Smooth muscle cell (in vitro differentiated cells): ENCODE data around the gene HEPHL1. TPM values are rescaled to one million over a fixed set of nuclear protein-coding genes. Genes with fewer than 3 reads are reported as not detected.

Source experiments
- DNase-seq: peaks from one replicate; lab custom pipeline; 2025; ENCODE audit not compliant: unreplicated experiment; lab: John Stamatoyannopoulos, UW
- H2AFZ ChIP-seq: fragments of 200-600 bp; sonication (generic); 2 replicates; pipeline ENCODE4 v1.6.0; 2016; ENCODE audit warnings: antibody characterized with exemption, low read depth, mild to moderate bottlenecking
- H3F3A ChIP-seq: fragments of 200-600 bp; sonication (generic); 2 replicates; pipeline ENCODE4 v1.6.0; 2017; ENCODE audit warnings: antibody characterized with exemption, low read depth
- H3K27ac ChIP-seq: fragments of 200-600 bp; sonication (generic); 2 replicates; pipeline ENCODE4 v1.5.1; 2016; ENCODE audit warnings: low read depth, mild to moderate bottlenecking
- H3K27me3 ChIP-seq: fragments of 200-600 bp; sonication (generic); 2 replicates; pipeline ENCODE4 v1.6.1; 2016; ENCODE audit warnings: low read depth, mild to moderate bottlenecking
- H3K36me3 ChIP-seq: fragments of 200-600 bp; sonication (generic); 2 replicates; pipeline ENCODE4 v1.5.1; 2016; ENCODE audit warnings: low read depth
- H3K4me1 ChIP-seq: fragments of 200-600 bp; sonication (generic); 2 replicates; pipeline ENCODE4 v1.5.1; 2016; ENCODE audit warnings: low read depth
- H3K4me2 ChIP-seq: fragments of 200-600 bp; sonication (generic); 2 replicates; pipeline ENCODE4 v1.6.0; 2016; ENCODE audit warnings: mild to moderate bottlenecking
- H3K4me3 ChIP-seq: fragments of 200-600 bp; sonication (generic); 2 replicates; pipeline ENCODE4 v1.5.1; 2016; ENCODE audit warnings: mild to moderate bottlenecking
- H3K79me2 ChIP-seq: fragments of 200-600 bp; sonication (generic); 2 replicates; pipeline ENCODE4 v1.6.0; 2016; ENCODE audit warnings: low read depth, mild to moderate bottlenecking
- H3K9ac ChIP-seq: fragments of 200-600 bp; sonication (generic); 2 replicates; pipeline ENCODE4 v1.6.0; 2016; ENCODE audit warnings: low read depth
- H3K9me3 ChIP-seq: fragments of 200-600 bp; sonication (generic); replicated peaks from 2 replicates; pipeline ENCODE4 v1.5.1; 2016; ENCODE audit warnings: low read depth
- H4K20me1 ChIP-seq: fragments of 200-600 bp; sonication (generic); 2 replicates; pipeline ENCODE4 v1.6.0; 2016; ENCODE audit warnings: low read depth
- CTCF ChIP-seq: fragments of 200-600 bp; sonication (generic); IDR thresholded peaks from 2 replicates; pipeline ENCODE4 v1.5.1; 2017; ENCODE audit warnings: borderline replicate concordance, mild to moderate bottlenecking, antibody characterized with exemption; ENCODE audit not compliant: insufficient read depth, poor library complexity, severe bottlenecking
- WGBS: methylation state at CpG from one replicate; pipeline ENCODE4 v1.1.7; 2016; ENCODE audit warnings: low lambda C conversion rate; 5-methylcytosine and 5-hydroxymethylcytosine counted together
- polyA plus RNA-seq: library from polyadenylated mRNA; unstranded; fragments of >200 nt; fragmentation: Nextera tagmentation; extraction: Ambion mirVana; gene quantifications from 2 replicates; pipeline ENCODE4 v1.2.1, GENCODE V29; 2016
- total RNA-seq: library from RNA; depleted of rRNA; stranded (reverse); fragments of >200 nt; gene quantifications from 2 replicates; pipeline ENCODE4 v1.2.3, GENCODE V29; 2014

HEPHL1 gene
- total and polyA plus RNA-seq, 2 experiments from 2014 or later, result 0.13 to 0.21 TPM

- Histone ChIP-seq H3K4me3 (peak overlapping the region; percentile 37), H3K36me3 (no peaks in the 10 kb centered on the region)
Measured at GRCh38 chr11:94134651-94135512, 113.7 kb downstream of the HEPHL1 start.

GRCh38 chr11:94139416-94139815 lies 118.3 kb downstream of the HEPHL1 start:
- H4K20me1 ChIP-seq, result peaks cover 50% of the 10 kb centered on the region
- H3K27me3 ChIP-seq, result no peaks in the 10 kb centered on the region
- no peak overlapping the region for H3K4me3 ChIP-seq
- peak overlapping the region; percentile 100 for H3K27ac ChIP-seq
- H3K79me2 ChIP-seq, result peaks cover 78% of the 10 kb centered on the region
- peak overlapping the region; percentile 17 for H3K9ac ChIP-seq
- H3K9me3 ChIP-seq, result no peaks in the 10 kb centered on the region
- no peak for DNase-seq
- peaks cover 60% of the 10 kb centered on the region for H3K4me1 ChIP-seq
- no peak overlapping the region for H2AFZ ChIP-seq
- H3K36me3 ChIP-seq, result no peaks in the 10 kb centered on the region
- H3K4me2 ChIP-seq, result no peak overlapping the region
- TF ChIP-seq CTCF, result no peak
- peaks cover 37% of the 10 kb centered on the region for H3F3A ChIP-seq
- WGBS, result 81% methylated on average over 4 of the region's 4 CpGs

More at GRCh38 chr11:94134651-94135512, 113.7 kb downstream of the HEPHL1 start:
- peak overlapping the region; percentile 100 for H3K27ac ChIP-seq
- peaks cover 49% of the 10 kb centered on the region for H3K4me1 ChIP-seq
- H2AFZ ChIP-seq, result no peak overlapping the region
- TF ChIP-seq CTCF, result no peak
- H3K4me2 ChIP-seq, result peak overlapping the region; percentile 88
- H4K20me1 ChIP-seq, result peaks cover 29% of the 10 kb centered on the region
- 28% methylated on average over 10 of the region's 10 CpGs for WGBS
- H3F3A ChIP-seq, result peaks cover 35% of the 10 kb centered on the region
- DNase-seq, result peak; percentile 26
- H3K9me3 ChIP-seq, result no peaks in the 10 kb centered on the region
- H3K27me3 ChIP-seq, result no peaks in the 10 kb centered on the region
- H3K79me2 ChIP-seq, result peaks cover 76% of the 10 kb centered on the region
- peak overlapping the region; percentile 93 for H3K9ac ChIP-seq

GRCh38 chr11:94140154-94140655 lies 119.1 kb downstream of the HEPHL1 start:
- H3K4me3 ChIP-seq, result no peak overlapping the region
- H3K4me2 ChIP-seq, result no peak overlapping the region
- no peak for TF ChIP-seq CTCF
- peaks cover 83% of the 10 kb centered on the region for H3K79me2 ChIP-seq
- H3K27ac ChIP-seq, result no peak overlapping the region
- H2AFZ ChIP-seq, result no peak overlapping the region
- H4K20me1 ChIP-seq, result peaks cover 57% of the 10 kb centered on the region
- peaks cover 55% of the 10 kb centered on the region for H3K4me1 ChIP-seq
- no peaks in the 10 kb centered on the region for H3K9me3 ChIP-seq
- peak overlapping the region; percentile 17 for H3K9ac ChIP-seq
- H3K36me3 ChIP-seq, result no peaks in the 10 kb centered on the region
- WGBS, result 83% methylated on average over 2 of the region's 2 CpGs
- H3F3A ChIP-seq, result peaks cover 37% of the 10 kb centered on the region
- no peaks in the 10 kb centered on the region for H3K27me3 ChIP-seq
- no peak for DNase-seq
